Activated CD4-positive, alpha-beta memory T cell treated with anti-CD3 and anti-CD28 coated beads for 36 hours (primary cell): ENCODE measurements around the gene CBX7. TPM values are rescaled to one million over a fixed set of nuclear protein-coding genes. Genes with fewer than 3 reads are reported as not detected.

ENCODE experiments used
- CTCF ChIA-PET: fragments of 350-600 bp; sonication (Branson Sonifier 250); formaldehyde crosslinking; loops from one replicate; lab custom pipeline; 2021; ENCODE audit warnings: antibody characterized with exemption, inconsistent platforms; lab: Charles Lee
- POLR2A ChIA-PET: fragments of 350-600 bp; sonication (Branson Sonifier 250); formaldehyde crosslinking; loops from one replicate; lab custom pipeline; 2021; ENCODE audit warnings: antibody characterized with exemption; lab: Charles Lee
- DNase-seq: peaks from one replicate; pipeline ENCODE4 v3.0.0-alpha.2; 2020
- H3K27ac Mint-ChIP-seq: one replicate; pipeline ENCODE4 v1.8.0; 2021; ENCODE audit warnings: mixed read lengths
- H3K27me3 Mint-ChIP-seq: one replicate; pipeline ENCODE4 v1.8.0; 2021; ENCODE audit warnings: mixed read lengths
- H3K36me3 Mint-ChIP-seq: one replicate; pipeline ENCODE4 v1.8.0; 2021; ENCODE audit warnings: mixed read lengths
- H3K4me1 Mint-ChIP-seq: one replicate; pipeline ENCODE4 v1.8.0; 2021; ENCODE audit warnings: low read depth, mixed read lengths
- H3K4me3 Mint-ChIP-seq: one replicate; pipeline ENCODE4 v1.8.0; 2021; ENCODE audit warnings: mild to moderate bottlenecking, mixed read lengths
- H3K9me3 Mint-ChIP-seq: one replicate; pipeline ENCODE4 v1.8.0; 2021; ENCODE audit warnings: mixed read lengths
- intact Hi-C: fragments of 100-400 bp; cut with micrococcal nuclease; formaldehyde crosslinking; loops from one replicate; pipeline ENCODE4 v1.15.1; 2023
- total RNA-seq, 2 experiments: library from RNA; stranded (reverse); gene quantifications; one replicate each; pipeline ENCODE4 v1.2.3, GENCODE V29; 2021

CBX7 gene
- total RNA-seq, 2 experiments from 2014 or later: 35.7 to 37.7 TPM

DNA sequence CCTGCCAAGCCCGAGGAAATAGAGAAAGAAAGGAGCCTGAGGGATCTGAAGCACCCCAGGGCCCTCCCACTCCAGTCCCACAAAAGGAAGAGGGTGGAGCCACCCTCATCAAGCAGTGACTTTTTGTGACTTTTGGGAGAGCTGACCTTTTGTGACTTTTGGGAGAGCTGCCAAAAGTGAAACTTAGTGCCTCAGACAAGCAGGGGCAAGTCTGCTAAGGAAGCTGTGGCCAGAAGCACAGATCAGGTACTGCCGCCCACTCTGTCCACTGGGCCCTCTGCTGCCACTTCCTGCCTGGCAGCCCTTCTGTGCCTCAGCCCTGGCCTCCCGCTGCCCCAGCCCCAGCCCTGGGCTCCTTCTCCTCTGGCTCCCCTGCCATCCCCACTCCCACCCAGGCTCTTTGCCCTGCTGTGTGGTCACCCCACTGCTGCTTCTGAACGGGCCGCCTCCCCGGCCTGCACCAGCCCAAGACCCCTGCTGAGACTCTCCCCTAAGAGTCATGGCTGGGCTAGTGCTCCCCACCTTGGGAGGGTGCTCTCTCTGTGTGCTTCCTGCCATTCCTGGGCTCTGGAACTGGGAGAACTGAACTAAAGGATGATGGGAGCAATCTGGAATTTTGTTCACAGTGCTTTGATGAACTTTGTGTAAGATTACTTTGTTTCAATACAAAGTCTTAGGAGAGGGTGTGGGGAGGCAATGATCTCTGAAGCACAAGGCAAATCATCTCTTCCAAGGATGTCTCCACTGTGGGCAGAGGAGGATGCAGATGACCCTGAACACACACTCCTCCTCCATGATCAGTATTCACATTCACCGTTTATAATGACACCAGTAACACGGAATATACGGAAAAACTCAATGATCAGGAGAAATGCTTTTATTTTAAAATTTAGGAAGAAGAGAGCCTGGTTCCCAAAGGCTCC, 55.1 kb downstream of the CBX7 start, which contains the start of gene APOBEC3H:
Gene APOBEC3H (plus strand): TSS at position 147 of the 923 bp plus-strand sequence. CDS start 3,035 bp downstream, outside the sequence.
- intact Hi-C loops: loop anchor here (10.0 kb wide), 2 partner anchors 153 to 343 kb away; partner anchors contain the start of gene SUN2
- Mint-ChIP-seq H3K27ac (peak within 1 kb of the TSS; percentile 91), H3K4me3 (peak within 1 kb of the TSS; percentile 78), H3K36me3 (no peaks in the 10 kb centered on the region), H3K9me3 (no peaks in the 10 kb centered on the region), H3K4me1 (peaks cover 78% of the 10 kb centered on the region), H3K27me3 (no peaks in the 10 kb centered on the region)
- ChIA-PET POLR2A (interaction anchor here (1.4 kb wide), 1 partner anchor 21 kb away, joined by 4 read pairs; no protein-coding TSS in a partner anchor), CTCF (interaction anchor here (1.5 to 2.0 kb wide), 3 partner anchors 13 to 94 kb away, joined by 4 to 8 read pairs (median 4); no protein-coding TSS in a partner anchor)
- DNase-seq: peak; percentile 74

- intact Hi-C loops: loop anchor here (10.0 kb wide), 2 partner anchors 151 to 341 kb away; partner anchors contain the start of gene SUN2
- POLR2A ChIA-PET: no interaction called here
- no peak for DNase-seq
- no peaks in the 10 kb centered on the region for H3K36me3 Mint-ChIP-seq
- no peaks in the 10 kb centered on the region for H3K9me3 Mint-ChIP-seq
- CTCF ChIA-PET: no interaction called here
- H3K27ac Mint-ChIP-seq: peak overlapping the region; percentile 56
- H3K27me3 Mint-ChIP-seq: no peaks in the 10 kb centered on the region
- peaks cover 90% of the 10 kb centered on the region for H3K4me1 Mint-ChIP-seq
- no peak overlapping the region for H3K4me3 Mint-ChIP-seq
These were observed 56.5 kb downstream of the CBX7 start for GRCh38 chr22:39095971-39096370.

DNA sequence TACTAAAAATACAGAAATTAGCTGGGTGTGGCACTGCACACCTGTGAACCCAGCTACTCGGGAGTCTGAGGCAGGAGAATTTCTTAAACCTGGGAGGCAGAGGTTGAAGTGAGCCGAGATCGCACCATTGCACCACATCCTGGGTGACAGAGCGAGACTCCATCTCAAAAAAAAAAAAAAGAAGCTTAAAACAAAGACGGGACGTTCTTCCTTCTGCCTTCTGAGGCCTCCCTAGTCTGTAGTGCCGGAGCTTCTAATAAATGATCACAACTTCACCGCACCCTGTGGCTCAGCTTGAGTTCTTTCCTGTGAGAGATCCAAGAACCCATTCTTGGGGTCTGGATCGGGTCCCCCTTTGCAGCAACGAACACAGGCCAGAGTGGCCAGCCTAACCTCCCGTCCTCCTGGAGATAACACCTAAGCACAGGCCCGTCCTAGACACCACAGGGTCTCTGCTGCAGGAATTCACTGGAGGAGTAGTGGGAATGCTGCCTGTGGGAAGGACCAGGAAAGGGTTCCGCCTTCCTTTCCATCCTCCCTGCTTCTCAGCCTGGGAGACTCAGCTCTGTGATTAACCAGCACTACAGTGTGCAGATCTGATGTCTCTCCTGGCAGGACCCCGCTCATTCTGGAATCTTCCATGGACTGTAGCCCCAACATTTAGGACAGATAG, 57.6 kb downstream of the CBX7 start:
- intact Hi-C loops: loop anchor here (5.0 to 10.0 kb wide), 4 partner anchors 68 to 340 kb away; partner anchors contain the start of genes CBX6 and SUN2
- peak; percentile 49 for DNase-seq
- CTCF ChIA-PET: interaction anchor here (1.7 kb wide), 1 partner anchor 20 kb away, joined by 5 read pairs; no protein-coding TSS in a partner anchor
- Mint-ChIP-seq H3K27me3 (no peaks in the 10 kb centered on the region), H3K36me3 (no peaks in the 10 kb centered on the region), H3K4me1 (peaks cover 91% of the 10 kb centered on the region), H3K4me3 (no peak overlapping the region), H3K27ac (peak overlapping the region; percentile 83), H3K9me3 (no peaks in the 10 kb centered on the region)
- POLR2A ChIA-PET: no interaction called here

DNA sequence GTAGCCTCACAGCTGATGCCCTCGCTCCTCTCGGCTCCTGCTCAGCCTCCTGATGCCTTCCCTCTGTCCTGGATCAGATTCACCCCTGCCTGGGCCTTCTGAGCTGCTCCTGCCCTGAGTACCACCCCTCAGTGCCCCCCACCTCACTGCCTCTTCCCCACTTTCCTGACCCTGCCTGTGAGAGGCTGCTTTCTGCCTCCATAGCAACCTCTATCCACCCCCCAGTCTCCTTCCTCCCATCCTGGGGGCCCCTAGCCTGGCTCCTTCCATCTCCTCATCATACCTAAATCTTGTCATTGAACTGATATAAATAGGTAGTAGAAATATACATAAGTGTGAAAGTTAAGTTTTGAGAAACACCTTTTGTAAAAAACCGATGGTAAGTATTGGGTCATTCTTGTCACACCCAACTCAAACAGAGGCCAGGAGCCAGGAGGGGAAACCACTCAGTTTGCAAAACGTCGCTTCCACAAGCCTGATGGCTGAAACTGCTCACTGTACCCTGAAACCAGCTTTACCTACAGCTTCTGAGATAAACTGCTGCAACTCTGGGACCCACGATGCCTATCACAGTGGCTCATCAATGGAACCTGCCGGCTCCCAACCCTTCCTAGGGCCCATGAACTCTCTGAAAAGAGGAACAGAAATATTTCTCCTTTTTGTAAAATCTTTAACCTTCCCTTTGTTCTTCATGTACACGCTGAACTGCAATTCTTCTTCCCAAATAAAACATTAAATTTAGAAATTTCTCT, 60.2 kb downstream of the CBX7 start:
- no peaks in the 10 kb centered on the region for H3K27me3 Mint-ChIP-seq
- H3K9me3 Mint-ChIP-seq: no peaks in the 10 kb centered on the region
- peaks cover 88% of the 10 kb centered on the region for H3K4me1 Mint-ChIP-seq
- peak; percentile 82 for DNase-seq
- POLR2A ChIA-PET: interaction anchor here (1.0 to 2.3 kb wide), 4 partner anchors 21 to 339 kb away, joined by 4 to 9 read pairs (median 5); no protein-coding TSS in a partner anchor
- H3K4me3 Mint-ChIP-seq: peak overlapping the region; percentile 50
- peaks cover 3% of the 10 kb centered on the region for H3K36me3 Mint-ChIP-seq
- CTCF ChIA-PET: interaction anchor here (1.1 to 1.2 kb wide), 2 partner anchors 22 to 30 kb away, joined by 3 read pairs; no protein-coding TSS in a partner anchor
- H3K27ac Mint-ChIP-seq: peak overlapping the region; percentile 96
- intact Hi-C loops: loop anchor here (1.0 to 10.0 kb wide), 6 partner anchors 21 to 337 kb away; partner anchors contain the start of genes CBX6 and SUN2

DNA sequence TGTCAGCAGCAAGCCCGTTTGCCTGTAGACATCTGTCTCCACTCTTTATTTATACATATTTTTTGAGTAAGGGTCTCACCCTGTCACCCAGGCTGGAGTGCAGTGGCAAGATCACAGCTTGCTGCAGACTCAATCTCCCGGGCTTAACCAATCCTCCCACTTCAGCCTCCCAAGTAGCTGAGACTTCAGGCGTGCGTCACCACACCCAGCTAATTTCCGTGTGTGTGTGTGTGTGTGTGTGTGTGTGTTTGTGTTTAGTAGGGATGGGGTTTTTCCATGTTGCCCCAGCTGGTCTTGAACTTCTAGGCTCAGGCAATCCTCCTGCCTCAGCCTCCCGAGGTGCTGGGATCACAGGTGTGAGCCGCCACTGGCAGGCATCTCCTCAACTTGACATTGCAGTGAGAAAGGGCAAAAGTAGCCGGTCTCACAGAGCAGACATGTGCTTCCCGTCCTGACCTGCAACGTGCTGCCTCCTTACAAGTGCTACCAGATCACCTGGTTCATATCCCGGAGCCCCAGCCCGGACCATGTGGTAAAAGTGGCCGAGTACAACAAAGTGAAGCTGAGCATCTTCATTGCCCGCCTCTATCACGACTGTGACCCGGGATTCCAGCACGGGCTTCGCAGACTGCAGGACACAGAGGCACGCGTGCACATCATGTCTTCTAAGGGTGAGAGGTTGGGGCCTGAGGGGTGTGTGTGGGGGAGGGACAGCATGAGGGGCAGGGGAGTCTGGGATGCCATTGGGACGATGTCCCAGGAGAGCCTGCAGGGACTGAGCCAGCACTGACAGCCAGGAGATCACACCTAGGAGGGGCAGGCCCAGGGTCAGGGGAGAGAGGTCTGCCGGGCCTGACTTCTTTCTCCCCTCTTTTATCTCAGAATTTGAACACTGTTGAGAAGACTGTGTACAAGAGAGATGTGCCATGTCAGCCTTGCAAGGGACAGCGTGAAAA, 61.1 kb downstream of the CBX7 start:
- H3K4me3 Mint-ChIP-seq: peak overlapping the region; percentile 50
- H3K27ac Mint-ChIP-seq: peak overlapping the region; percentile 96
- H3K27me3 Mint-ChIP-seq: no peaks in the 10 kb centered on the region
- POLR2A ChIA-PET: interaction anchor here (0.6 to 2.3 kb wide), 4 partner anchors 8 to 28 kb away, joined by 3 to 9 read pairs (median 5); no protein-coding TSS in a partner anchor
- H3K36me3 Mint-ChIP-seq: peaks cover 8% of the 10 kb centered on the region
- no peak for DNase-seq
- CTCF ChIA-PET: interaction anchor here (0.8 to 2.5 kb wide), 4 partner anchors 8 to 31 kb away, joined by 3 to 7 read pairs (median 3); no protein-coding TSS in a partner anchor
- H3K9me3 Mint-ChIP-seq: no peaks in the 10 kb centered on the region
- intact Hi-C loops: loop anchor here (1.0 to 10.0 kb wide), 6 partner anchors 22 to 337 kb away; partner anchors contain the start of genes CBX6 and SUN2
- H3K4me1 Mint-ChIP-seq: peaks cover 88% of the 10 kb centered on the region

DNA sequence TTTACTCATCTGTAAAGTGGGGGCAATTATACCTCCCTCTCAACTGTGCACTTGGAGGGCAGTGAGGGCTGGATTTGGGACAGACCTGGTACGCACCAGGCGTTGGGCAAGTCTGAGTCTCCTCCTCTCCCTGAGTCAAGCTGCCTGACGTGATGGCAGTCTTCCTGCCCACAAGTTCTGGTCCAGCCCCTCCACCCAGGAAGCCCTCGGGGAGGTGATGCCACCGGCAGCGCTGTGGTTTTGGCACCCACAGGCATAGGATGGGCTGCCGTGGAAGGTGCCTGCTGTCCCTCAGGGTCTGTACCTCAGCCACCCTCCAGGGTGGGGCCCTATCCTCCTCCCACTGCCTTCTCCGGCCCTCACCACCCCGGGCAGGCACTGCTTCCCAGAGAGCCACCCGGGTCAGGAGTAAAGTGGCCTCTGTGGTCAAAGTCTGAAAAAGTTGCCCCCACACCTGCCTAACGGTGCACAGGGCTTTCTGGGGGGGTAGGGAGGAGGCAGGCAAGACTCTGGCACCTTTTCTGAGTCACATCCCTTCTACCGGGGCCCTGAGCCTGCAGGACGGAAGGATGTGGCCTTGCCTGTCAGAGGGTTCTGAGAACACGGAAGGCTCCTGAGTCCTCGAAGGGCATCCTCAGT, 61.9 kb downstream of the CBX7 start:
- intact Hi-C loops: loop anchor here (1.0 to 10.0 kb wide), 7 partner anchors 9 to 336 kb away; partner anchors contain the start of genes APOBEC3C, CBX6 and SUN2
- Mint-ChIP-seq H3K27ac (peak overlapping the region; percentile 96), H3K4me1 (peaks cover 85% of the 10 kb centered on the region), H3K27me3 (no peaks in the 10 kb centered on the region), H3K36me3 (peaks cover 10% of the 10 kb centered on the region), H3K9me3 (no peaks in the 10 kb centered on the region), H3K4me3 (peak overlapping the region; percentile 50)
- ChIA-PET CTCF (interaction anchor here (1.2 to 2.5 kb wide), 2 partner anchors 23 to 28 kb away, joined by 3 to 7 read pairs; no protein-coding TSS in a partner anchor), POLR2A (interaction anchor here (0.6 to 2.3 kb wide), 5 partner anchors 9 to 29 kb away, joined by 3 to 9 read pairs (median 5); no protein-coding TSS in a partner anchor)
- peak; percentile 95 for DNase-seq

DNA sequence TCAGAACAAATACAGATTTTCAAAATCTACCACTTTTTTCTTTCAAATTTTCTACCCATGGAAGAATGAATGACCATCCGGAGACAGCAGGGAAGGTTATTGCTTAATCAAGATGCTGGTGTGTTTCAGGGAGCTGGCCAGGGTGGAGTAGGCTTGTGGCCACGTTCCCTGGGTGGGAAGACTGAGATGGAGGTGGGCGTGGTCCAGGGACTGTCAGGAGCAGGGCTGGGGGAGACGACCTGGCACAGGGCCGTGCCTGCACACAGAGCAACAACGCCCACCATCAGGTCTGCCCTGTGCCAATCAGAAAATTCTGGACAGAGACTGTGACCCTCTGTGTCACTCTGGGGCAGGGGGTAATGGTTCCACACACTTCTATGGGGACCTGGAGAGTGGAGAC, 62.6 kb downstream of the CBX7 start:
- Mint-ChIP-seq H3K4me3 (peak overlapping the region; percentile 50), H3K9me3 (no peaks in the 10 kb centered on the region), H3K27ac (peak overlapping the region; percentile 96), H3K27me3 (no peaks in the 10 kb centered on the region), H3K4me1 (peaks cover 79% of the 10 kb centered on the region), H3K36me3 (peaks cover 12% of the 10 kb centered on the region)
- DNase-seq: no peak
- CTCF ChIA-PET: interaction anchor here (1.2 to 2.5 kb wide), 2 partner anchors 24 to 28 kb away, joined by 3 to 7 read pairs; no protein-coding TSS in a partner anchor
- intact Hi-C loops: loop anchor here (1.0 to 10.0 kb wide), 7 partner anchors 9 to 335 kb away; partner anchors contain the start of genes APOBEC3C, CBX6 and SUN2
- POLR2A ChIA-PET: interaction anchor here (0.6 to 2.3 kb wide), 3 partner anchors 9 to 25 kb away, joined by 4 to 9 read pairs (median 5); no protein-coding TSS in a partner anchor

DNA sequence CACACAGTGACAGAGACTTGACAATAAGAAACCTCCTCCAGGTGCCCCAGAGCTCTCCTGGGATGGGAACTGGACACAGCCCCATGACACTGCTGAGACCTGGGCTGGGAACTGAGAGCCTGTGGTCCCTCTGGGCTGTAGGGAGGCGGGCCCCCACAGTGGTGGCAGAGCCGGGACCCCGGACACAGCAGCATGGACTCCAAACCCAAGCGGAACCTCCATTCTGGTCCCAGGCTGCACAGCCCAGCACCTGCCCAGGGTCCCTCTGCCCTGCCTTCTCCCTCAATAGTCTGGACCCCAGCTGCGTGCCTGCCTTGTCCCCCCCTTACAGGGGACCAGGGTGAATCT, 63.8 kb downstream of the CBX7 start:
- ChIA-PET POLR2A (interaction anchor here (1.0 to 1.5 kb wide), 3 partner anchors 10 to 230 kb away, joined by 4 to 6 read pairs (median 5); no protein-coding TSS in a partner anchor), CTCF (interaction anchor here (2.5 kb wide), 1 partner anchor 29 kb away, joined by 7 read pairs; no protein-coding TSS in a partner anchor)
- no peak overlapping the region for H3K4me3 Mint-ChIP-seq
- H3K36me3 Mint-ChIP-seq: peaks cover 12% of the 10 kb centered on the region
- no peak for DNase-seq
- H3K4me1 Mint-ChIP-seq: peaks cover 70% of the 10 kb centered on the region
- H3K9me3 Mint-ChIP-seq: no peaks in the 10 kb centered on the region
- intact Hi-C loops: no loop called here
- peak overlapping the region; percentile 96 for H3K27ac Mint-ChIP-seq
- no peaks in the 10 kb centered on the region for H3K27me3 Mint-ChIP-seq

GRCh38 chr22:39087881-39088684, 64.4 kb downstream of the CBX7 start:
- intact Hi-C loops: no loop called here
- Mint-ChIP-seq H3K4me3 (no peak overlapping the region), H3K9me3 (no peaks in the 10 kb centered on the region), H3K4me1 (peaks cover 72% of the 10 kb centered on the region), H3K27ac (peak overlapping the region; percentile 81), H3K27me3 (no peaks in the 10 kb centered on the region), H3K36me3 (peaks cover 12% of the 10 kb centered on the region)
- CTCF ChIA-PET: no interaction called here
- POLR2A ChIA-PET: interaction anchor here (0.6 to 1.5 kb wide), 4 partner anchors 10 to 230 kb away, joined by 3 to 6 read pairs (median 4); no protein-coding TSS in a partner anchor
- DNase-seq: no peak
